ENCODE measurements around the gene MTERF4. TPM values are rescaled to one million over a fixed set of nuclear protein-coding genes. Genes with fewer than 3 reads are reported as not detected.

Gene MTERF4
- total RNA-seq, 4 donors from 2014 or later: 21.5 to 108 (median 41.3) TPM

DNA sequence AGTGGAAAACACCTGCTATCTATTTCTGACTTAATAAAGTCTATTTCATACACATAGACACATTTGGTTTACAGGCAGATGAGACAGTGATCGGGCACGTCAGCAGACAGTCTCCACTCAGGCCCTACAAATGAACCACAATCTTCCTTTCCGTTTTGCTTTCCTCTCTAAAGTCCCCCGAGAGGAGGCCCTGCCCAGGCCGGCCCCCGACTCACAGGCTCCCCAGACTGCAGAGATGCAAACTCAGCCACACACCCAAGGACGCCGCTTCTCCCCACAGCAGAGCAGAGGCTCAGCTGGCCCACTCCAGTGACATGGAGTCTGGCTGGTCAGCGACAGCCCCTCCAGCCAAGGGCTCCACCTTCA, 9.3 kb upstream of the MTERF4 start:
- Histone ChIP-seq H3K9me3 (no peaks in the 10 kb centered on the region), H3K4me3 (no peak overlapping the region), H3K4me1 (no peaks in the 10 kb centered on the region), H3K27ac (no peak overlapping the region), H3K36me3 (no peaks in the 10 kb centered on the region), H3K27me3 (no peaks in the 10 kb centered on the region)
- intact Hi-C loops (cut with DNase I; ENCODE audit: low total_unique reads): no loop called here
- no peak for TF ChIP-seq POLR2A (IDR thresholded peaks at IDR 0.05)
- no peak for TF ChIP-seq CTCF (IDR thresholded peaks at IDR 0.05)
- no peak for DNase-seq

- Histone ChIP-seq H3K27ac (no peak overlapping the region), H3K4me3 (no peak overlapping the region), H3K27me3 (no peaks in the 10 kb centered on the region), H3K36me3 (no peaks in the 10 kb centered on the region), H3K9me3 (no peaks in the 10 kb centered on the region), H3K4me1 (no peaks in the 10 kb centered on the region)
- no peak for DNase-seq
- TF ChIP-seq CTCF (IDR thresholded peaks at IDR 0.05): no peak
- TF ChIP-seq POLR2A (IDR thresholded peaks at IDR 0.05): no peak
- intact Hi-C loops (cut with DNase I; ENCODE audit: low total_unique reads): no loop called here
These were observed 8.7 kb upstream of the MTERF4 start for GRCh38 chr2:241110607-241111439.

DNA sequence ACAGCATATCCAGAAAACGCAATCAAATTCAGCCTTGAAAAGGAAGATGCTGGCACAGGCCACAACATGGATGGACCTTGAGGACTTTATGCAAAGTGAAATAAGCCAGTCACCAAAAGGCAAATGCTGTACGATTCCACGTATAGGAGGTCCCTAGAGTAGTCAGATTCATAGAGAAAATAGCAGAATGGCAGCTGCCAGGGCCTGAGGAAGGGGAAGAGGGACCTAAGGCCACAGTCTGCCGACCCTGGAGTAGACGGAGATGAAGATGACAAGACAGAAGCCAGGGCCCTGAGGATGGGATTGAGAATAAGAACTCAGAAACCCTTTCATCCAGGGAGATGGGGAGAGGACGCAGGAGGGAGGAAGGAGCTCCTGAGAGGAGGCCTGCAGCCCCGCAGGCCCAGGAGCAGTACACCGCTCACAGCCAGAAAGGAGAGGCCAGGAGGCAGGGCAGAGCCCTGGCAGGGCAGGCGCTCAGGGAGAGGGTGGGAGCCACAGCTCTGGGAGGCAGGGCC, 8.1 kb upstream of the MTERF4 start:
- H3K36me3 ChIP-seq: no peaks in the 10 kb centered on the region
- intact Hi-C loops (cut with DNase I; ENCODE audit: low total_unique reads): no loop called here
- no peak overlapping the region for H3K4me3 ChIP-seq
- no peak overlapping the region for H3K27ac ChIP-seq
- TF ChIP-seq POLR2A (IDR thresholded peaks at IDR 0.05): no peak
- no peak for TF ChIP-seq CTCF (IDR thresholded peaks at IDR 0.05)
- DNase-seq: no peak
- no peaks in the 10 kb centered on the region for H3K4me1 ChIP-seq
- no peaks in the 10 kb centered on the region for H3K27me3 ChIP-seq
- H3K9me3 ChIP-seq: no peaks in the 10 kb centered on the region

- DNase-seq: no peak
- no peaks in the 10 kb centered on the region for H3K36me3 ChIP-seq
- H3K4me3 ChIP-seq: no peak overlapping the region
- intact Hi-C loops (cut with DNase I; ENCODE audit: low total_unique reads): no loop called here
- H3K4me1 ChIP-seq: no peaks in the 10 kb centered on the region
- no peak for TF ChIP-seq POLR2A (IDR thresholded peaks at IDR 0.05)
- TF ChIP-seq CTCF (IDR thresholded peaks at IDR 0.05): no peak
- H3K27me3 ChIP-seq: no peaks in the 10 kb centered on the region
- no peaks in the 10 kb centered on the region for H3K9me3 ChIP-seq
- H3K27ac ChIP-seq: no peak overlapping the region
These were observed 7.4 kb upstream of the MTERF4 start for GRCh38 chr2:241109210-241110088.

Measured in uterus (tissue), 4 donors.